GM20000 (cell line): Measurements from ENCODE around the gene NPLOC4.

Experiments
- DNase-seq: peaks from one replicate; pipeline ENCODE4 v3.0.0; 2012; ENCODE audit warnings: low spot score
- CTCF ChIP-seq: IDR thresholded peaks from 2 replicates; pipeline ENCODE4 v1.5.1; 2012; ENCODE audit warnings: mild to moderate bottlenecking, control low read depth; ENCODE audit errors: extremely low read depth, missing control alignments

NPLOC4 gene

GRCh38 chr17:81636505-81637288 lies at the start of gene NPLOC4, which contains the start of gene TSPAN10:
Gene NPLOC4, minus strand, starts transcription at chr17:81637112. Its CDS starts 182 bp downstream, at chr17:81636930.
Gene TSPAN10, plus strand, starts transcription at chr17:81637196. Its CDS starts 5,217 bp downstream, at chr17:81642413.
- DNase-seq = peak; percentile 99

GRCh38 chr17:81686614-81687013 lies 49.7 kb upstream of the NPLOC4 start:
- DNase-seq = no peak
- no peak for TF ChIP-seq CTCF

More at GRCh38 chr17:81636505-81637288, at the start of gene NPLOC4, which contains the start of gene TSPAN10:
- no peak for TF ChIP-seq CTCF

DNA sequence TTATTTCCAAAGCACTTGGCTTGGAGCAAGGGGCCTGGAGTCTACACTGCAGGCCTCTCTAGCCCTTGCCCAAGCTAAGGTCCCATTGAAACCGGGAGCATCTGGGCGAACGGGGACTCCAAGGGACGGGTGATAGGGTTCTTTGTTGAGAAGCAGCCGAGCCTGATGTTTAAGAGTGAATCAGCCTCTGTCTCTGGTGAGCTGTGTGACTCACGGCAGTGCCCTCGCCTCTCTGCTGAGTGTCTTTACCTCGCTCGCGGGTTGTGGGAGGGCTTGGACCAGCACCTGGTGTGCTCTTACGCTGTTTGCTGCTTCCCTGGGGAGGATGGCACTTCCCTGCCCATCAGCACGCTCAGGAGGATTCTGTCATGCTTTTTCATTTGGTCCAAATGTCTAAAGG lies 48.2 kb upstream of the NPLOC4 start:
- TF ChIP-seq CTCF = no peak
- DNase-seq = no peak

DNA sequence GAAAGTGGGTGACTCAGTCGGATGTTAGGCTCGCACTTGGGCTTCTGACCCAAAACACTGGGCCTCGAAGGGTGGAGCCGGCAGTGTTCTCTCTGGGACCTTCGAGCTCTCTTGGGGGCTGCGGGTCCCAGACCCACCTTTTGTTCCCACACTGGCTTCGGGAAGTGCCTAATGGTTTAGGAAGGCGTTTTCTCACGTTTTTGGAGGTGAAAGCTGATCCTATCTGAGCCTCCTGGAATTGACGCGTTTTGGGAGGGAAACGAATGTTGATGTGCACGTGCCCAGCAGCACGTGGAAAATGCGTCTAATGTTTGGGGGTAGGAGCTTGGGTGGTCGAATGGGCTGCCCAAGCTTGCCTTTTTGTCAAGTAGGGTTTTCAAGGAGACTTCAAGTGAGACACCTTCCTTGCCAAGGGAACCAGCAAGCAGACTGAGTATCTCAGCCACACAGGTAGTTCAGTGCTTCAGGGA lies 47.6 kb upstream of the NPLOC4 start:
- no peak for TF ChIP-seq CTCF
- peak; percentile 36 for DNase-seq

DNA sequence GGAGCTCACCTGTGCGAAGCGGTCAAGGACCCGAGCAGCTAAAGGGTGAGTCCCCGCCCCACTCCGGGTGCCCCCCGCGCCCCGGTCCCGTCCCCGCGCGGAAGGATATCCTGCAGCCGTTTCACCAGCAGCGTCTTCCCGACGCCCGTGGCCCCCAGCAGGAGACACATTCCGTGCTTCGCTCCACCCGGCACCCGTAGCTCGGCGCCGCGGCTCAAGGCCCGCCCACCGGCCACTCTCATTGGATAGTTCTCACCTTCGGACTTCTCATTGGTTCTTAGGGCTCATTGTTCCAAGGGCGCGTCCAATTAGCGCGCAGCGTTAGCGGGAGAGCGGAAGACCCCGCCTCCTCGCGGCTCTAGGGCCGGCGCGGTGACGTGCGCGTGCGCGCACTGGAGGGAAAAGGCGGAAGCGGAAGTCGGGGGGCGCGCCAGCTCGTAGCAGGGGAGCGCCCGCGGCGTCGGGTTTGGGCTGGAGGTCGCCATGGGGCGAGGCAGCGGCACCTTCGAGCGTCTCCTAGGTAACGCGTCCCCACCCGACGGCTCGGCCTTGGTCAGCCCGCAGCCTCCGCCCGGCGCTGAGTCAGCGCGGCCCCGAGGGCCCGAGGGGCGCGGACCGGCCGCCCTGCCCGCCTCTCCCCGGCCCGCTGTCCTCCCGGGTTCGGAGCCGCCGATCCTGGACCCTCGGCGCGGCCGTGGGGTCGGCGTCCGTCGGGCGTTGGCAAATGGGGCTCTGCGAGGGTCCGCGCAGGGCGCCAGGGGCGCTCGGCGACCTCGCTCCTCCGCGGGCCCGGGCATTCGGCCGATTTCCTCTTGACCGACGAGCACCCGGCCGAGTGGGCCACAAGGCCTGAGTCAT lies 46.9 kb upstream of the NPLOC4 start, which contains the start of the genes ARL16 and HGS:
Gene ARL16, minus strand, starts transcription at position 214 of the 858 bp plus-strand sequence. Its CDS starts 44 bp downstream, at position 170.
Gene HGS, plus strand, starts transcription at position 428 of the 858 bp plus-strand sequence. Its CDS starts 56 bp downstream, at position 484.
- TF ChIP-seq CTCF = no peak

GRCh38 chr17:81683208-81683583 lies 46.3 kb upstream of the NPLOC4 start:
- TF ChIP-seq CTCF = no peak
- DNase-seq = no peak

More for the DNA sequence above, 46.9 kb upstream of the NPLOC4 start, which contains the start of the genes ARL16 and HGS:
- DNase-seq = peak; percentile 100
